ENCODE measurements around the gene SNAI1. TPM values are rescaled to one million over a fixed set of nuclear protein-coding genes. Genes with fewer than 3 reads are reported as not detected.

The SNAI1 gene
- total and polyA plus RNA-seq, 2 donors (not counting 1 experiment from before 2014, with no cell fraction given), result 4.3 to 4.9 TPM

DNA sequence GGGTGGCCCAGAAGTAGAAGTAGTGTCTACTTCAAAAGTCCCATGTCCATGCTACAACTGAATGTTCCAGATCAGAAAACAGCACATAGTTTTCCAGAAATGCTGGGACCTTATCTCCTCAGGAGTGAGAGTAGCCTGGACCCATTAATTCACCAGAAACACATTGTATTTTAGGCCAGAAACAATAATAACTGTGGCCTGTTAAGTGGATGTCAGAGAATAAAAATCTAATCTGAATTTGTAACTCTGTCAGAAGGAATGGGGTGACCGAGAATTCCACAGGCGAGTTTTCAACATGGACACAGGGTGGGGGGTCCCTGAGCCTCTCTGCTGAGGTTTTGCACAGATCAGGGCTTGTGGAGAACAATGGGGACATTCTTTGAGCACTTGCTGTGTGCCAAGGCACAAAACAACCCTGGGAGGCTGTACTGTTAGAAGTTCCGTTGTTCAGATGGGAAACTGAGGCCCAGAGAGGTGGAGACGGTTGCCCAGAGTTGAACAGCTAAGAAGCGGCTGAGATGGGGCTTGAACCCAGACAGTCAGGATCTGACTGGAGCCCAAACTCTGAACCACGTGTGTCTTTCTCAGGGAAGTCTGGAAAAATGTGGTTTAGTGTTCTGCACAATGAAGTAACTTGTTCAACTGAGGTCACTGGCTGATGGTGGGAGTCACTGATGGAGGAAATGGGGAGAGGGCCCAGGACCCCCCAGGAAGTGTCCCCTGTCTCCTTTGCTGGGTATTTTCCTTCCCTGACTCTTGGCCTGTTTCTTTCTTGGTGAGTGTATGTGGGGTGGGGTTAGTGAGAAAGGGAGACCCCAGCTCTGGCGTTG is 44.2 kb downstream of the SNAI1 start:
- Histone ChIP-seq H2AFZ (ENCODE audit: insufficient read depth, low read depth, low read length, poor library complexity, severe bottlenecking) (no peak overlapping the region), H3K27me3 (replicated peaks in 1 of 4; ENCODE audit: control extremely low read depth in 1 of 4, control insufficient read depth in 3 of 4, insufficient read depth in 4 of 4, low read length in 3 of 4) (no peaks in the 10 kb centered on the region), H3K4me2 (replicated peaks; ENCODE audit: low read depth, low read length, poor library complexity, severe bottlenecking) (no peak overlapping the region), H3K36me3 (replicated peaks in 1 of 2; ENCODE audit: control extremely low read depth in 1 of 2, control insufficient read depth in 1 of 2, extremely low read depth in 1 of 2, insufficient read depth in 2 of 2, low read length in 1 of 2) (no peaks in the 10 kb centered on the region), H3K79me2 (ENCODE audit: control insufficient read depth, insufficient read depth, low read length) (no peaks in the 10 kb centered on the region), H3K27ac (ENCODE audit: low read length in 2 of 2) (no peak overlapping the region), H3K9ac (ENCODE audit: low read length) (no peak overlapping the region), H3K4me1 (ENCODE audit: control insufficient read depth in 2 of 2, insufficient read depth in 2 of 2, low read length in 2 of 2) (peaks cover 0 to 4% of the 10 kb centered on the region in 2 donors), H3K9me3 (ENCODE audit: control extremely low read depth in 1 of 3, control insufficient read depth in 2 of 3, insufficient read depth in 1 of 3, low read length in 2 of 3) (no peaks in the 10 kb centered on the region), H4K20me1 (ENCODE audit: control insufficient read depth, insufficient read depth, low read length, poor library complexity, severe bottlenecking) (no peaks in the 10 kb centered on the region), H3K4me3 (ENCODE audit: control extremely low read depth in 1 of 5, extremely low read depth in 1 of 5, insufficient read depth in 1 of 5, low read depth in 2 of 5, low read length in 4 of 5) (no peak overlapping the region)
- Mint-ChIP-seq H3K4me3 (no peak overlapping the region), H3K9me3 (ENCODE audit: insufficient read depth) (no peaks in the 10 kb centered on the region), H3K27ac (no peak overlapping the region), H3K27me3 (no peaks in the 10 kb centered on the region), H3K4me1 (peaks cover 3% of the 10 kb centered on the region)
- ChIA-PET CTCF (no interaction called here), POLR2A (no interaction called here)
- DNase-seq, result no peak
- 88% methylated on average over 6 of the region's 7 CpGs for WGBS (ENCODE audit: insufficient coverage)
- ATAC-seq (ENCODE audit: low read depth), result no peak
- intact Hi-C loops (cut with micrococcal nuclease), result no loop called here
- TF ChIP-seq EZH2 (IDR thresholded peaks at IDR 0.05; ENCODE audit: borderline replicate concordance, insufficient read depth, low read depth, low read length, poor library complexity, severe bottlenecking) (no peak), CTCF (IDR thresholded peaks at IDR 0.05) (no peak)

DNA sequence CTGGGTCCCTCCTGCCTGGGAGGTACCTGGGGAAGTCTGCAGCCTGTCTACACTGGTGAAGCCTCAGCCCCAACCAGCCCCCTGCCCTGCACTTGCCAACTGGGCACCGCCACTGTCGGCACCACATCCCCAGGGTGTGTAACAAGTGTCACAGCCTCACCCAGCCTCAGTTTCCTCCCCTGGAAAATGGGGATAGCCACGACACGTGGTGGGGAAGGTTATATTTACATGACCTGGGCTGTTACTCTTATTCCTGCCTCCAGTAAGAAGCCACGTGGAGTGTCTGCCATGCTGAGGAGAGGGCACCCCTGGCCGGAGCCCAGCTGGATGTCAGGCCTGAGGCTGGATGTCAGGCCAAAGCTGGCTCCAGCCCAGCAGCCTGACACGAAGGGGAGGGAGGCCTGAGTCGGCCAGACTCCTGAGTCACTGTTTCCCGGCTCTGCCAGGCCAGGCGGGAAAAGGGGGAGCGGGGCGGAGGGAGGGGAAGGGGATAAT is 44.9 kb downstream of the SNAI1 start:
- Histone ChIP-seq H2AFZ (ENCODE audit: insufficient read depth, low read depth, low read length, poor library complexity, severe bottlenecking) (no peak overlapping the region), H3K27me3 (replicated peaks in 1 of 4; ENCODE audit: control extremely low read depth in 1 of 4, control insufficient read depth in 3 of 4, insufficient read depth in 4 of 4, low read length in 3 of 4) (no peaks in the 10 kb centered on the region), H3K9ac (ENCODE audit: low read length) (no peak overlapping the region), H4K20me1 (ENCODE audit: control insufficient read depth, insufficient read depth, low read length, poor library complexity, severe bottlenecking) (no peaks in the 10 kb centered on the region), H3K27ac (ENCODE audit: low read length in 2 of 2) (no peak overlapping the region), H3K36me3 (replicated peaks in 1 of 2; ENCODE audit: control extremely low read depth in 1 of 2, control insufficient read depth in 1 of 2, extremely low read depth in 1 of 2, insufficient read depth in 2 of 2, low read length in 1 of 2) (no peaks in the 10 kb centered on the region), H3K4me3 (ENCODE audit: control extremely low read depth in 1 of 5, extremely low read depth in 1 of 5, insufficient read depth in 1 of 5, low read depth in 2 of 5, low read length in 4 of 5) (no peak overlapping the region), H3K4me1 (ENCODE audit: control insufficient read depth in 2 of 2, insufficient read depth in 2 of 2, low read length in 2 of 2) (peaks cover 0 to 4% of the 10 kb centered on the region in 2 donors), H3K4me2 (replicated peaks; ENCODE audit: low read depth, low read length, poor library complexity, severe bottlenecking) (no peak overlapping the region), H3K9me3 (ENCODE audit: control extremely low read depth in 1 of 3, control insufficient read depth in 2 of 3, insufficient read depth in 1 of 3, low read length in 2 of 3) (no peaks in the 10 kb centered on the region), H3K79me2 (ENCODE audit: control insufficient read depth, insufficient read depth, low read length) (no peaks in the 10 kb centered on the region)
- H3K27ac Mint-ChIP-seq, result no peak overlapping the region
- no peak overlapping the region for H3K4me3 Mint-ChIP-seq
- no peaks in the 10 kb centered on the region for H3K27me3 Mint-ChIP-seq
- ChIA-PET POLR2A (interaction anchor here (0.6 kb wide), 1 partner anchor 33 kb away, joined by 13 read pairs; no protein-coding TSS in a partner anchor), CTCF (no interaction called here)
- H3K4me1 Mint-ChIP-seq, result peaks cover 3% of the 10 kb centered on the region
- no peak for TF ChIP-seq EZH2 (IDR thresholded peaks at IDR 0.05; ENCODE audit: borderline replicate concordance, insufficient read depth, low read depth, low read length, poor library complexity, severe bottlenecking)
- no peak for TF ChIP-seq CTCF (IDR thresholded peaks at IDR 0.05)
- WGBS (ENCODE audit: insufficient coverage), result 70% methylated on average over 12 of the region's 12 CpGs
- intact Hi-C loops (cut with micrococcal nuclease), result no loop called here
- DNase-seq (no peak), ATAC-seq (ENCODE audit: low read depth) (no peak)
- H3K9me3 Mint-ChIP-seq (ENCODE audit: insufficient read depth), result no peaks in the 10 kb centered on the region

Data from B cell (primary cell).